Fibroblast of lung (primary cell): ENCODE data around the gene ACER1.

ENCODE experiments used
- EZH2 ChIP-seq: IDR thresholded peaks from 2 replicates; pipeline ENCODE4 v1.5.1; 2012; ENCODE audit warnings: low read length, control low read depth, mild to moderate bottlenecking; ENCODE audit errors: missing control alignments
- TF ChIP-seq, protein P1 (sequence below), 2 donors: IDR thresholded peaks in 1 of 2; conservative IDR thresholded peaks in 1 of 2; 1 replicate in 1 of 2; 2 replicates in 1 of 2; pipeline ENCODE4 v1.5.1; 2011 to 2012; ENCODE audit warnings: low read length in 2 of 2, control low read depth in 1 of 2, inconsistent platforms in 1 of 2, low read depth in 1 of 2, mild to moderate bottlenecking in 1 of 2

- TF ChIP-seq, protein P1, sequence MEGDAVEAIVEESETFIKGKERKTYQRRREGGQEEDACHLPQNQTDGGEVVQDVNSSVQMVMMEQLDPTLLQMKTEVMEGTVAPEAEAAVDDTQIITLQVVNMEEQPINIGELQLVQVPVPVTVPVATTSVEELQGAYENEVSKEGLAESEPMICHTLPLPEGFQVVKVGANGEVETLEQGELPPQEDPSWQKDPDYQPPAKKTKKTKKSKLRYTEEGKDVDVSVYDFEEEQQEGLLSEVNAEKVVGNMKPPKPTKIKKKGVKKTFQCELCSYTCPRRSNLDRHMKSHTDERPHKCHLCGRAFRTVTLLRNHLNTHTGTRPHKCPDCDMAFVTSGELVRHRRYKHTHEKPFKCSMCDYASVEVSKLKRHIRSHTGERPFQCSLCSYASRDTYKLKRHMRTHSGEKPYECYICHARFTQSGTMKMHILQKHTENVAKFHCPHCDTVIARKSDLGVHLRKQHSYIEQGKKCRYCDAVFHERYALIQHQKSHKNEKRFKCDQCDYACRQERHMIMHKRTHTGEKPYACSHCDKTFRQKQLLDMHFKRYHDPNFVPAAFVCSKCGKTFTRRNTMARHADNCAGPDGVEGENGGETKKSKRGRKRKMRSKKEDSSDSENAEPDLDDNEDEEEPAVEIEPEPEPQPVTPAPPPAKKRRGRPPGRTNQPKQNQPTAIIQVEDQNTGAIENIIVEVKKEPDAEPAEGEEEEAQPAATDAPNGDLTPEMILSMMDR (conservative IDR thresholded peaks at IDR 0.05 in 1 of 2, IDR thresholded peaks at IDR 0.05 in 1 of 2; ENCODE audit: low read depth in 1 of 2, low read length in 2 of 2) = no peak
- no peak for TF ChIP-seq EZH2
Observed at GRCh38 chr19:6287269-6287885, 46.0 kb downstream of the ACER1 start.
